NCI-H524 treated with DMSO at 0.1 percent for 48 hours (cell line): ENCODE measurements around the gene CASKIN2.

Experiments used
- DNase-seq: peaks from one replicate; lab custom pipeline; 2025; lab: John Stamatoyannopoulos, UW

The CASKIN2 gene

GRCh38 chr17:75549246-75550138, 34.2 kb upstream of the CASKIN2 start:
- DNase-seq: no peak

- no peak for DNase-seq
These were observed 33.5 kb upstream of the CASKIN2 start for GRCh38 chr17:75548813-75549212.

GRCh38 chr17:75547091-75547490, 31.8 kb upstream of the CASKIN2 start:
- no peak for DNase-seq

GRCh38 chr17:75546181-75546580, 30.8 kb upstream of the CASKIN2 start:
- DNase-seq: no peak

- no peak for DNase-seq
These were observed 28.9 kb upstream of the CASKIN2 start for GRCh38 chr17:75544250-75544649.

- DNase-seq: no peak
These were observed 27.5 kb upstream of the CASKIN2 start for GRCh38 chr17:75542728-75543336.

- no peak for DNase-seq
These were observed 26.9 kb upstream of the CASKIN2 start for GRCh38 chr17:75542229-75542628.

- no peak for DNase-seq
These were observed 25.7 kb upstream of the CASKIN2 start for GRCh38 chr17:75540923-75541503.

- DNase-seq: no peak
These were observed 24.8 kb upstream of the CASKIN2 start for GRCh38 chr17:75539967-75540729.

GRCh38 chr17:75536366-75536765, 21.0 kb upstream of the CASKIN2 start:
- DNase-seq: no peak

GRCh38 chr17:75535871-75536270, 20.5 kb upstream of the CASKIN2 start:
- no peak for DNase-seq

- DNase-seq: no peak
These were observed 19.8 kb upstream of the CASKIN2 start for GRCh38 chr17:75535119-75535537.

- DNase-seq: no peak
These were observed 16.4 kb upstream of the CASKIN2 start for GRCh38 chr17:75531721-75532072.

GRCh38 chr17:75530837-75531720, 15.7 kb upstream of the CASKIN2 start:
- no peak for DNase-seq

GRCh38 chr17:75526555-75527270, 11.4 kb upstream of the CASKIN2 start:
- no peak for DNase-seq

- no peak for DNase-seq
These were observed 10.6 kb upstream of the CASKIN2 start for GRCh38 chr17:75525806-75526554.

GRCh38 chr17:75524970-75525805, 9.9 kb upstream of the CASKIN2 start, which contains the start of gene LLGL2:
LLGL2 (plus strand) TSS chr17:75525697; CDS start chr17:75543427, 17,730 bp downstream.
- DNase-seq: peak; percentile 38

- DNase-seq: no peak
These were observed 9.1 kb upstream of the CASKIN2 start for GRCh38 chr17:75524269-75524969.
